ENCODE measurements around the gene RPGRIP1. TPM values are rescaled to one million over a fixed set of nuclear protein-coding genes. Genes with fewer than 3 reads are reported as not detected.

The RPGRIP1 gene
- total RNA-seq, 2 donors from 2014 or later = 0.12 TPM; not detected in 1

DNA sequence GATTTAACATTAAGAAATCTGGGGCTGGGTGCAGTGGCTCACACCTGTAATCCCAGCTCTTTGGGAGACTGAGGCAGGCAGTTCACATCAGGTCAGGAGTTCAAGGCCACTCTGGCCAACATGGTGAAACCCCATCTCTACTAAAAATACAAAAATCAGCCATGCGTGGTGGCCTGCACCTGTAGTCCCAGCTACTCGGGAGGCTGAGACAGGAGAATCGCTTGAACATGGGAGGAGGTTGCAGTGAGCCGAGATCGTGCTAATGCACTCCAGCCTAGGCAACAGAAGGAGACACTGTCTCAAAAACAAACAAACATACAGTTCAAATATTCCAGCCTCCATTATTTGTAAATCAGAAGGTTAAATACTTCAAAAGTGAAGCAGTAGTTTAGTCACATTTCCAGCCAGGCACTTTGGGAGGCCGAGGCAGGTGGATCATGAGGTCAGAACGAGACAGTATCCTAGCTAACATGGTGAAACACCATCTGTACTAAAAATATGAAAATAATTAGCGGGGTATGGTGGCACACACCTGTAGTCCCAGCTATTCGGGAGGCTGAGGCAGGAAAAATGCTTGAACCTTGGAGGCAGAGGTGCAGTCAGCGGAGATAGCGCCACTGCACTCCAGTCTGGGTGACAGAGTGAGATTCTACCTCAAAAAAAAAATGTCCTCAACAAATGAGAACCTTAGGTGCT, 40.9 kb upstream of the RPGRIP1 start:
- Histone ChIP-seq H3K27ac (no peak overlapping the region), H3K4me3 (no peak overlapping the region), H3K9me3 (no peaks in the 10 kb centered on the region), H3K4me1 (peaks cover 0 to 43% of the 10 kb centered on the region in 2 donors), H3K27me3 (no peaks in the 10 kb centered on the region), H3K36me3 (peaks cover 19% of the 10 kb centered on the region)
- TF ChIP-seq, protein P1, sequence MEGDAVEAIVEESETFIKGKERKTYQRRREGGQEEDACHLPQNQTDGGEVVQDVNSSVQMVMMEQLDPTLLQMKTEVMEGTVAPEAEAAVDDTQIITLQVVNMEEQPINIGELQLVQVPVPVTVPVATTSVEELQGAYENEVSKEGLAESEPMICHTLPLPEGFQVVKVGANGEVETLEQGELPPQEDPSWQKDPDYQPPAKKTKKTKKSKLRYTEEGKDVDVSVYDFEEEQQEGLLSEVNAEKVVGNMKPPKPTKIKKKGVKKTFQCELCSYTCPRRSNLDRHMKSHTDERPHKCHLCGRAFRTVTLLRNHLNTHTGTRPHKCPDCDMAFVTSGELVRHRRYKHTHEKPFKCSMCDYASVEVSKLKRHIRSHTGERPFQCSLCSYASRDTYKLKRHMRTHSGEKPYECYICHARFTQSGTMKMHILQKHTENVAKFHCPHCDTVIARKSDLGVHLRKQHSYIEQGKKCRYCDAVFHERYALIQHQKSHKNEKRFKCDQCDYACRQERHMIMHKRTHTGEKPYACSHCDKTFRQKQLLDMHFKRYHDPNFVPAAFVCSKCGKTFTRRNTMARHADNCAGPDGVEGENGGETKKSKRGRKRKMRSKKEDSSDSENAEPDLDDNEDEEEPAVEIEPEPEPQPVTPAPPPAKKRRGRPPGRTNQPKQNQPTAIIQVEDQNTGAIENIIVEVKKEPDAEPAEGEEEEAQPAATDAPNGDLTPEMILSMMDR (IDR thresholded peaks at IDR 0.05) = no peak
- no peak for DNase-seq (ENCODE audit: low spot score)

DNA sequence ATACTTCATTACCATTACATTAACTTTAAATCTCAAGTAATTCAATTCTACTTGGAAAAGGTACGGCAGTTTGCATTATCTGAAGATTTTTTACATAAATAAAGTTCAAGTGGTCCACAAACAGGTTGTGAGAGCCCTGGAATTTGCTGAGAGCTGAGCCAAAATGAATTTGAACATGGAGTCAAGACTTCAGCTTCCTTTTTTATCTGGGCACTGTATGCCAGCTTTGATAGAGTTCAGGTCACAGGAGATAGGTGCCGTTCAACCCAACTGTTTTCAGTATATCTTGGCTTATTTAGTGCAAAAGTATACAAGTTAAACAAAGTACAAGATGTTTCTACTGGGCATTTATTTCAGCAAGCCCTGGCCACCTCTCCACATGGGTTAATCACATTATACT, 39.5 kb upstream of the RPGRIP1 start:
- H3K27me3 ChIP-seq = no peaks in the 10 kb centered on the region
- DNase-seq (ENCODE audit: low spot score) = no peak
- H3K4me1 ChIP-seq = peaks cover 0 to 35% of the 10 kb centered on the region in 2 donors
- H3K27ac ChIP-seq = no peak overlapping the region
- peaks cover 21% of the 10 kb centered on the region for H3K36me3 ChIP-seq
- no peak overlapping the region for H3K4me3 ChIP-seq
- H3K9me3 ChIP-seq = no peaks in the 10 kb centered on the region
- TF ChIP-seq, protein P1 (IDR thresholded peaks at IDR 0.05) = no peak

DNA sequence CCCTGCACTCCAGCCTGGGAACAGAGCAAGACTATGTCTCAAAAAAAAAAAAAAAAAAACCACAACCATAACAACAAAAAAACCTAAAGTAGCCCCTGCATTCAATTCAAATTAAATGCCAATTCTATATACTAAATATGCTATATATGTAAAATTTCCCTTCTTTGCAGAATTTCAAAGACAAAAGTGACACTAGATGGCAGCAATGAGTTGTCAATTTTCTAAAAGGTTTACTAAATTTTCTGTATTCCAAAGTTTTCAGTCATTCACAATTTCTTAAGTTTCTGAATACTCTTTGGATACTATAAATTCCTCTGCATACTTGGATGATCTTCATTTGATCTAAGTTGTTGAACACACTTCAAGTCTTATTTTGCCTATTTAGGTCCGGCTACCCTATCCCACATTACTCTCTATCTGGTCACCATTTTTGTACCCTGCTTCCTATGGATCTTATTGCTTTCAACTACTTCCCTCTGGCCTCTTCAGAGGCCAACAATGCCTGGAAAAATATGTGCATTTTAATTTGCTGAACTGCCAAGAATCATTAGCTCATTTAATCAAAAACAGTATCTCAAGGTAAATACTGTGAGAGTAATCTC, 38.6 kb upstream of the RPGRIP1 start:
- no peak overlapping the region for H3K27ac ChIP-seq
- H3K9me3 ChIP-seq = no peaks in the 10 kb centered on the region
- H3K4me1 ChIP-seq = peaks cover 0 to 42% of the 10 kb centered on the region in 2 donors
- no peak for DNase-seq (ENCODE audit: low spot score)
- TF ChIP-seq, protein P1 (IDR thresholded peaks at IDR 0.05) = peak; percentile 19 to 55
- H3K27me3 ChIP-seq = no peaks in the 10 kb centered on the region
- H3K4me3 ChIP-seq = no peak overlapping the region
- peaks cover 21% of the 10 kb centered on the region for H3K36me3 ChIP-seq

DNA sequence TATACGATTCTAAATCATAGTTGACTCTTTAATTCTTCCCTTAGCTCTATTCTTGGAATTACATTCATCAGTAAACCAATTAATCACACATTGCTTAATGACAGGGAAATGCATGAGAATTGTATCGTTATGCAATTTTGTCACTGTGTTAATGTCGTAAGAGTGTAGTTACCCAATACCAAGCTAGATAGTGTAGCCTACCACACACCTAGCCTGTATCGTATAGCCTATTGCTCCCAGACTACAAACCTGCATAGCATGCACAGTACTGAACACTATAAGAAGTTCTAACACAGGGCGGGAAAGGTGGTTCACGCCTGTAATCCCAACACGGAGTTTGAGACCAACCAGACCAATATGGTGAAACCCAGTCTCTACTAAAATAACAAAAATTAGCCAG, 35.3 kb upstream of the RPGRIP1 start:
- Histone ChIP-seq H3K9me3 (no peaks in the 10 kb centered on the region), H3K4me3 (no peak overlapping the region), H3K36me3 (peaks cover 16% of the 10 kb centered on the region), H3K4me1 (peaks cover 0 to 32% of the 10 kb centered on the region in 2 donors), H3K27ac (no peak overlapping the region), H3K27me3 (no peaks in the 10 kb centered on the region)
- TF ChIP-seq, protein P1 (IDR thresholded peaks at IDR 0.05) = no peak
- no peak for DNase-seq (ENCODE audit: low spot score)

DNA sequence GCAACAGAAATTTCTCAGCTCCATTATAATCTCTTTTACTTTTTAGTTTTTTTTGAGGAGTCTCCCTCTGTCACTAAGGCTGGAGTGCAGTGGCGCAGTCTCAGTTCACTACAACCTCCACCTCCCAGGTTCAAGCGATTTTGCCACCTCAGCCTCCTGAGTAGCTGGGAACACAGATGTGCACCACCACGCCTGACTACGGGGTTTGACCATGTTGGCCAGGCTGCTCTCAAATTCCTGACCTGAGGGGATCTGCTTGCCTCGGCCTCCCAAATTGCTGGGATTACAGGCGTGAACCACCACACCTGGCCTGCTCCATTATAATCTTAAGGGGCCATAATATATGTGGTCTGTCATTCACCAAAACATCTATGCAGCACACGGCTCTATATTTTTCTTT, 34.1 kb upstream of the RPGRIP1 start:
- DNase-seq (ENCODE audit: low spot score) = no peak
- Histone ChIP-seq H3K27me3 (no peaks in the 10 kb centered on the region), H3K4me1 (peaks cover 0 to 20% of the 10 kb centered on the region in 2 donors), H3K9me3 (no peaks in the 10 kb centered on the region), H3K4me3 (no peak overlapping the region), H3K36me3 (peaks cover 28% of the 10 kb centered on the region), H3K27ac (no peak overlapping the region)
- TF ChIP-seq, protein P1 (IDR thresholded peaks at IDR 0.05) = no peak
